HepG2 (cell line): ENCODE results near the gene GDF7. TPM values are rescaled to one million over a fixed set of nuclear protein-coding genes. Genes with fewer than 3 reads are reported as not detected.

Experiments
- ATAC-seq: fragments of 200-7000 bp; cut with Tn5 transposase; 3 replicates; pipeline ENCODE4 v1.9.1; 2020; ENCODE audit warnings: mild to moderate bottlenecking, moderate library complexity
- BruUV-seq: library from RNA; stranded (reverse); fragments of 400-500 nt; replicated peaks from 2 replicates; lab custom pipeline; 2021; lab: Mats Ljungman, UMichigan
- CTCF ChIA-PET: fragments of 300-600 bp; formaldehyde crosslinking; extraction: SDS; loops from one replicate; lab custom pipeline; 2021; ENCODE audit warnings: low total read pairs, inconsistent platforms, low intra/inter-chr PET ratio; lab: Yijun Ruan, JAX
- POLR2A ChIA-PET: fragments of 350-600 bp; sonication (Branson Sonifier 250); formaldehyde crosslinking; loops from one replicate; lab custom pipeline; 2020; ENCODE audit warnings: antibody characterized with exemption, inconsistent platforms; lab: Yijun Ruan, JAX
- DNase-seq: peaks from one replicate; pipeline ENCODE4 v3.0.0-alpha.2; 2015; ENCODE audit warnings: low spot score
- FAIRE-seq: peaks from 3 replicates; lab custom pipeline; 2011; peaks lifted over from hg19 to GRCh38; lab: Jason Lieb, UNC
- H2AFZ ChIP-seq: one replicate; pipeline ENCODE4 v1.6.1; 2011; ENCODE audit warnings: low read length, inconsistent platforms
- H3K27ac ChIP-seq: fragments of 300-600 bp; 3 replicates; pipeline ENCODE4 v1.8.0; 2011; ENCODE audit warnings: mixed run types, mild to moderate bottlenecking, mixed read lengths, low read length, inconsistent platforms; ENCODE audit not compliant: insufficient read depth; ENCODE audit errors: extremely low read length
- H3K27me3 ChIP-seq, 2 experiments: fragments of 200-600 bp in 1 of 2; 2 replicates in 1 of 2; 3 replicates in 1 of 2; pipeline versions ENCODE4 v1.6.0 to v1.8.0; 2011; ENCODE audit warnings: low read length in 2 of 2, mild to moderate bottlenecking in 2 of 2, moderate library complexity in 2 of 2, inconsistent platforms in 1 of 2; ENCODE audit not compliant: insufficient read depth in 2 of 2, control insufficient read depth in 1 of 2
- H3K36me3 ChIP-seq, 2 experiments: fragments of 200-600 bp in 1 of 2; replicated peaks in 1 of 2; 2 replicates in 1 of 2; 3 replicates in 1 of 2; pipeline versions ENCODE4 v1.5.1 to v1.8.0; 2011; ENCODE audit warnings: low read length in 2 of 2, inconsistent platforms in 1 of 2; ENCODE audit not compliant: insufficient read depth in 2 of 2, control insufficient read depth in 1 of 2
- H3K4me1 ChIP-seq: 2 replicates; pipeline ENCODE4 v1.5.1; 2012; ENCODE audit warnings: low read length, inconsistent platforms; ENCODE audit not compliant: insufficient read depth
- H3K4me2 ChIP-seq: 2 replicates; pipeline ENCODE4 v1.6.0; 2011; ENCODE audit warnings: low read depth, low read length, inconsistent platforms
- H3K4me3 ChIP-seq, 3 experiments: fragments of 200-600 bp in 1 of 3; sonication (generic), shearing (Covaris generic) in 1 of 3; replicated peaks in 1 of 3; 2 replicates each; pipeline ENCODE4 v1.5.1; 2011 to 2016; ENCODE audit warnings: low read length in 3 of 3, inconsistent platforms in 2 of 3, low read depth in 2 of 3, mild to moderate bottlenecking in 2 of 3, control low read depth in 1 of 3, mixed read lengths in 1 of 3; ENCODE audit not compliant: insufficient read depth in 1 of 3
- H3K79me2 ChIP-seq: one replicate; pipeline ENCODE4 v1.6.1; 2011; ENCODE audit warnings: low read length, inconsistent platforms; ENCODE audit not compliant: insufficient read depth
- H3K9ac ChIP-seq: 2 replicates; pipeline ENCODE4 v1.6.0; 2011; ENCODE audit warnings: mild to moderate bottlenecking, low read depth, low read length, inconsistent platforms; ENCODE audit not compliant: insufficient read depth
- H3K9me3 ChIP-seq: 2 replicates; pipeline ENCODE4 v1.5.1; 2012; ENCODE audit warnings: mild to moderate bottlenecking, low read length
- H4K20me1 ChIP-seq: 2 replicates; pipeline ENCODE4 v1.6.0; 2011; ENCODE audit warnings: inconsistent platforms, mild to moderate bottlenecking, low read length, moderate library complexity; ENCODE audit not compliant: insufficient read depth
- HCFC1 ChIP-seq: fragments of 150-350 bp; IDR thresholded peaks from 2 replicates; pipeline ENCODE4 v1.6.1; 2014; ENCODE audit warnings: low read depth, low read length
- KDM4B ChIP-seq: sonication (generic); formaldehyde crosslinking; IDR thresholded peaks from 2 replicates; pipeline ENCODE4 v1.4.0; 2020; ENCODE audit warnings: missing genetic modification reagents
- LBX2 ChIP-seq: sonication (generic); formaldehyde crosslinking; IDR thresholded peaks from 2 replicates; pipeline ENCODE4 v1.5.0; 2020; ENCODE audit warnings: missing genetic modification reagents, mild to moderate bottlenecking, borderline replicate concordance
- MAFF ChIP-seq: IDR thresholded peaks from 2 replicates; pipeline ENCODE4 v1.6.1; 2011; ENCODE audit warnings: low read depth, low read length, improper control_type of control experiment
- MAFK ChIP-seq, 2 experiments: IDR thresholded peaks in 1 of 2; conservative IDR thresholded peaks in 1 of 2; 2 replicates each; pipeline ENCODE4 v1.6.1; 2011; ENCODE audit warnings: improper control_type of control experiment in 2 of 2, low read length in 2 of 2
- NFYB ChIP-seq: sonication (generic); formaldehyde crosslinking; IDR thresholded peaks from 2 replicates; pipeline ENCODE4 v1.4.0; 2020; ENCODE audit warnings: missing genetic modification reagents
- RERE ChIP-seq: IDR thresholded peaks from 2 replicates; pipeline ENCODE4 v1.6.1; 2016; ENCODE audit warnings: low read depth, missing genetic modification reagents, missing compliant biosample characterization
- SMAD1 ChIP-seq: sonication (generic); formaldehyde crosslinking; IDR thresholded peaks from 2 replicates; pipeline ENCODE4 v1.4.0; 2020; ENCODE audit warnings: missing genetic modification reagents, low read depth, mild to moderate bottlenecking, borderline replicate concordance
- TBX2 ChIP-seq: sonication (generic); formaldehyde crosslinking; IDR thresholded peaks from 2 replicates; pipeline ENCODE4 v1.5.0; 2020; ENCODE audit warnings: missing genetic modification reagents, mild to moderate bottlenecking, borderline replicate concordance
- ZBTB25 ChIP-seq: IDR thresholded peaks from 2 replicates; pipeline ENCODE4 v1.6.1; 2018; ENCODE audit warnings: missing genetic modification reagents
- ZBTB3 ChIP-seq: sonication (generic); formaldehyde crosslinking; IDR thresholded peaks from 2 replicates; pipeline ENCODE4 v1.4.0; 2020; ENCODE audit warnings: low read depth, mild to moderate bottlenecking, moderate library complexity, missing genetic modification reagents, borderline replicate concordance
- ZBTB46 ChIP-seq: sonication (generic); formaldehyde crosslinking; IDR thresholded peaks from 2 replicates; pipeline ENCODE4 v1.4.0; 2020; ENCODE audit warnings: mild to moderate bottlenecking, missing genetic modification reagents, borderline replicate concordance
- ZNF740 ChIP-seq: sonication (generic); formaldehyde crosslinking; IDR thresholded peaks from 2 replicates; pipeline ENCODE4 v1.4.0; 2020; ENCODE audit warnings: missing genetic modification reagents
- WGBS: methylation state at CpG from one replicate; pipeline ENCODE4 v1.1.6; 2017; ENCODE audit warnings: low lambda C conversion rate; 5-methylcytosine and 5-hydroxymethylcytosine counted together
- in situ Hi-C: cut with HindIII; loops from 2 replicates; pipeline ENCODE4 v1.10.0; 2017; ENCODE audit warnings: low pct_unique_long_range_greater_than_20kb; ENCODE audit not compliant: extremely low pct_ligation_motif_present
- intact Hi-C: fragments of 100-400 bp; cut with micrococcal nuclease; formaldehyde crosslinking; loops from one replicate; pipeline ENCODE4 v1.10.0; 2022; ENCODE audit not compliant: unreplicated experiment
- polyA plus RNA-seq, 8 experiments: library from polyadenylated mRNA; depleted of rRNA in 3 of 8; stranded (reverse) in 7 of 8; unstranded in 1 of 8; fragments of >200 nt; fragmentation: Illumina TruSeq in 4 of 8; extraction: Trizol in 4 of 8; gene quantifications; 2 replicates each; pipeline versions ENCODE4 v1.2.1 to v1.2.3, GENCODE V29; 2011 to 2016; ENCODE audit warnings: low read depth in 4 of 8, missing spikeins in 1 of 8, mixed read lengths in 1 of 8; ENCODE audit not compliant: insufficient read depth in 1 of 8
- total RNA-seq, 5 experiments: library from RNA; depleted of rRNA; stranded (reverse); fragments of >200 nt; fragmentation: Illumina TruSeq; extraction: Trizol; gene quantifications; 2 replicates each; pipeline ENCODE4 v1.2.3, GENCODE V29; 2016; ENCODE audit warnings: low read depth in 1 of 5

GDF7 gene
- total and polyA plus RNA-seq, 2 of the 13 experiments (the other 11 are each of a cell fraction or from before 2014, with no cell fraction given): 1.6 to 15.0 TPM

- FAIRE-seq (no peak), DNase-seq (no peak), ATAC-seq (no peak)
- Histone ChIP-seq H3K27me3 (no peaks in the 10 kb centered on the region; a peak in 2 of 5 replicates), H3K27ac (no peak overlapping the region), H3K9ac (no peak overlapping the region)
- CTCF ChIA-PET: no interaction called here
- TF ChIP-seq ZBTB3 (CRISPR knock-in tag): no peak
- TF ChIP-seq RERE: no peak
- peak; percentile 76 for TF ChIP-seq MAFF
- TF ChIP-seq MAFK (conservative IDR thresholded peaks at IDR 0.05 in 1 of 2, IDR thresholded peaks at IDR 0.05 in 1 of 2; ENCODE audit: low read length in 2 of 2): peak; percentile 84 to 85; a peak in 3 of 4 replicates
- no peak for TF ChIP-seq ZNF740
- TF ChIP-seq ZBTB46 (CRISPR knock-in tag): no peak
- TF ChIP-seq LBX2 (CRISPR knock-in tag): no peak
- no peak for TF ChIP-seq KDM4B (CRISPR knock-in tag)
- no peak for TF ChIP-seq ZBTB25
- TF ChIP-seq TBX2 (CRISPR knock-in tag): no peak
- no peak for TF ChIP-seq HCFC1
- TF ChIP-seq SMAD1 (CRISPR knock-in tag): no peak
- TF ChIP-seq NFYB (CRISPR knock-in tag): no peak
- TF ChIP-seq, all 625 proteins: peak for 2
- H4K20me1 ChIP-seq: no peaks in the 10 kb centered on the region
- intact Hi-C loops (no loop called here), in situ Hi-C loops (loop anchor here (25.0 kb wide), 1 partner anchor 291 kb away; no protein-coding TSS in a partner anchor)
- peaks cover 17% of the 10 kb centered on the region for H3K79me2 ChIP-seq
- no peak overlapping the region for H2AFZ ChIP-seq
- 91% methylated on average over 13 of the region's 13 CpGs for WGBS
- H3K9me3 ChIP-seq: no peaks in the 10 kb centered on the region
- POLR2A ChIA-PET: no interaction called here
- H3K4me3 ChIP-seq: no peak overlapping the region
- H3K4me2 ChIP-seq: no peak overlapping the region
- H3K36me3 ChIP-seq: peaks cover 0 to 7% of the 10 kb centered on the region in 2 experiments; a peak in 2 of 5 replicates
- H3K4me1 ChIP-seq: peaks cover 49% of the 10 kb centered on the region
- no TSS peak for BruUV-seq
Measured at GRCh38 chr2:20671736-20672080, 4.8 kb downstream of the GDF7 start.
